ENCODE data around the gene PLCG2. TPM values are rescaled to one million over a fixed set of nuclear protein-coding genes. Genes with fewer than 3 reads are reported as not detected.

PLCG2 gene
- total and polyA plus RNA-seq, 2 of the 8 experiments (the other 6 are each of a cell fraction or from before 2014, with no cell fraction given): 6.1 to 6.9 TPM

GRCh38 chr16:81842564-81843242 is 63.6 kb downstream of the PLCG2 start:
- H3K4ac ChIP-seq (replicated peaks; ENCODE audit: insufficient read length, low read depth, low read length): no peak overlapping the region
- H4K20me1 ChIP-seq (replicated peaks in 1 of 2; ENCODE audit: control insufficient read depth in 1 of 2, insufficient read depth in 2 of 2, low read length in 2 of 2): no peaks in the 10 kb centered on the region
- DNase-seq (ENCODE audit: low read depth in 1 of 2, low spot score in 2 of 2) (no peak), FAIRE-seq (no peak)
- H2BK120ac ChIP-seq (replicated peaks; ENCODE audit: low read depth, low read length): no peak overlapping the region
- no peak overlapping the region for H2BK15ac ChIP-seq (ENCODE audit: low read length)
- H3K27me3 ChIP-seq (replicated peaks in 1 of 4; ENCODE audit: control insufficient read depth in 3 of 4, extremely low read depth in 1 of 4, insufficient read depth in 3 of 4, low read length in 3 of 4): no peaks in the 10 kb centered on the region
- no peaks in the 10 kb centered on the region for H3K23me2 ChIP-seq (ENCODE audit: low read depth, low read length)
- H2BK5ac ChIP-seq (ENCODE audit: low read depth, low read length): no peak overlapping the region
- no peak overlapping the region for H3K9ac ChIP-seq (replicated peaks in 1 of 4; ENCODE audit: extremely low read depth in 1 of 4, low read depth in 3 of 4, low read length in 3 of 4)
- H2BK12ac ChIP-seq (ENCODE audit: low read depth, low read length): peak overlapping the region; percentile 50
- H3K23ac ChIP-seq (ENCODE audit: insufficient read length): no peak overlapping the region
- no peak overlapping the region for H2AFZ ChIP-seq (ENCODE audit: low read length)
- ChIA-PET CTCF (ENCODE audit: partially characterized antibody) (interaction anchor here (0.5 to 4.2 kb wide), 21 partner anchors 8 to 603 kb away, joined by 3 to 30 read pairs (median 4); no protein-coding TSS in a partner anchor), POLR2A (ENCODE audit: partially characterized antibody) (interaction anchor here (1.1 to 1.6 kb wide), 2 partner anchors 10 to 14 kb away, joined by 3 to 4 read pairs; no protein-coding TSS in a partner anchor)
- no peaks in the 10 kb centered on the region for H3K9me3 ChIP-seq (ENCODE audit: insufficient read depth in 2 of 2, low read depth in 1 of 2, low read length in 1 of 2)
- H4K8ac ChIP-seq (ENCODE audit: extremely low read depth, insufficient read depth, low read length): no peak overlapping the region
- no peaks in the 10 kb centered on the region for H3K79me1 ChIP-seq (ENCODE audit: low read depth, low read length)
- H3K4me1 ChIP-seq (replicated peaks in 1 of 4; ENCODE audit: control insufficient read depth in 3 of 4, insufficient read depth in 4 of 4, low read length in 3 of 4): no peaks in the 10 kb centered on the region; a peak in 1 of 7 replicates
- H4K5ac ChIP-seq (ENCODE audit: insufficient read length, low read depth, low read length): no peak overlapping the region
- H3K14ac ChIP-seq (ENCODE audit: insufficient read length): no peak overlapping the region
- H2AK5ac ChIP-seq (ENCODE audit: low read depth, low read length): 0 out of 2 replicates have a peak overlapping the region, but pooled peaks have one; percentile 39
- H4K91ac ChIP-seq (replicated peaks; ENCODE audit: insufficient read length, low read length): peak overlapping the region; percentile 17
- H2BK20ac ChIP-seq (ENCODE audit: low read length): no peak overlapping the region
- TF ChIP-seq RFX5 (IDR thresholded peaks at IDR 0.05; ENCODE audit: borderline replicate concordance, low read depth, low read length): no peak
- peak in 1 of 3 experiments; percentile 9; a peak in 1 of 4 replicates for TF ChIP-seq CTCF (IDR thresholded peaks at IDR 0.05; ENCODE audit: control extremely low read depth in 1 of 3, insufficient read depth in 1 of 3, low read depth in 1 of 3, low read length in 3 of 3)
- H3K36me3 ChIP-seq (ENCODE audit: control insufficient read depth in 2 of 4, insufficient read depth in 4 of 4, low read length in 3 of 4): no peaks in the 10 kb centered on the region
- no peak overlapping the region for H3K4me3 ChIP-seq (ENCODE audit: extremely low read depth in 1 of 4, insufficient read depth in 2 of 4, low read depth in 3 of 4, low read length in 4 of 4)
- no peak overlapping the region for H3K56ac ChIP-seq (replicated peaks; ENCODE audit: insufficient read length, low read depth, low read length)
- no peak overlapping the region for H3K4me2 ChIP-seq (ENCODE audit: insufficient read depth in 1 of 2, low read depth in 2 of 2, low read length in 2 of 2)
- WGBS, 2 experiments (ENCODE audit: extremely low coverage in 1 of 2, insufficient coverage in 1 of 2, insufficient read length in 1 of 2, insufficient replicate concordance in 2 of 2, low coverage in 1 of 2, low lambda C conversion rate in 2 of 2, missing lambda C conversion rate in 1 of 2): 88% methylated on average over 12 of the region's 12 CpGs; no CpG with 5 or more reads in 1 of the 2 experiments
- H3K18ac ChIP-seq (ENCODE audit: extremely low read depth, low read length): no peak overlapping the region; the same call in 1 of the 2 replicates
- H3K27ac ChIP-seq (ENCODE audit: low read depth, low read length): no peak overlapping the region
- no peaks in the 10 kb centered on the region for H3K79me2 ChIP-seq (ENCODE audit: control insufficient read depth in 1 of 2, insufficient read depth in 2 of 2, low read length in 2 of 2)
